Esophagus mucosa (tissue), 1 donor: ENCODE results near the gene GNB3. TPM values are rescaled to one million over a fixed set of nuclear protein-coding genes. Genes with fewer than 3 reads are reported as not detected.
"Not testable (repeated sequence)": the region's sequence is repeated elsewhere in the genome, so short reads cannot be mapped to it uniquely, and the experiment has no call there.

Experiments used
- ATAC-seq: fragments of 200-7000 bp; cut with Tn5 transposase; one replicate; pipeline ENCODE4 v1.9.1; 2020
- total RNA-seq: library from RNA; stranded (reverse); gene quantifications from one replicate; pipeline ENCODE4 v1.2.4, GENCODE V29; 2023
- donor health status: DM: yes; HTN: yes; CAD: no.

GNB3 gene
- total RNA-seq, 1 donor from 2014 or later, result not detected

GRCh38 chr12:6863586-6864321 lies 23.0 kb downstream of the GNB3 start:
- no peak for ATAC-seq

- ATAC-seq, result not testable (repeated sequence)
Measured at GRCh38 chr12:6865307-6865706, 24.6 kb downstream of the GNB3 start.

GRCh38 chr12:6866163-6866919 lies 25.6 kb downstream of the GNB3 start:
- no peak for ATAC-seq

GRCh38 chr12:6866920-6867412 lies 26.2 kb downstream of the GNB3 start:
- ATAC-seq, result peak; percentile 3

- ATAC-seq, result peak; percentile 80
Measured at GRCh38 chr12:6867413-6868210, 26.9 kb downstream of the GNB3 start, which contains the start of gene TPI1. Gene TPI1, plus strand, starts transcription at chr12:6867531. Its CDS starts 36 bp downstream, at chr12:6867567.

GRCh38 chr12:6868211-6869048 lies 27.7 kb downstream of the GNB3 start:
- ATAC-seq, result peak; percentile 1

- ATAC-seq, result no peak
Measured at GRCh38 chr12:6869049-6870021, 28.6 kb downstream of the GNB3 start.

- ATAC-seq, result not testable (repeated sequence)
Measured at GRCh38 chr12:6870304-6870703, 29.6 kb downstream of the GNB3 start.

- peak; percentile 53 for ATAC-seq
Measured at GRCh38 chr12:6871052-6871957, 30.6 kb downstream of the GNB3 start.

- ATAC-seq, result peak; percentile 60
Measured at GRCh38 chr12:6872073-6873048, 31.6 kb downstream of the GNB3 start.

- peak; percentile 90 for ATAC-seq
Measured at GRCh38 chr12:6873094-6874014, 32.6 kb downstream of the GNB3 start, which contains the start of gene SPSB2. Gene SPSB2, minus strand, starts transcription at chr12:6873303. Its CDS starts 402 bp downstream, at chr12:6872901.

GRCh38 chr12:6874015-6874368 lies 33.3 kb downstream of the GNB3 start:
- not testable (repeated sequence) for ATAC-seq

GRCh38 chr12:6879824-6880223 lies 39.1 kb downstream of the GNB3 start:
- not testable (repeated sequence) for ATAC-seq

GRCh38 chr12:6883252-6883651 lies 42.5 kb downstream of the GNB3 start:
- ATAC-seq, result no peak

- ATAC-seq, result no peak
Measured at GRCh38 chr12:6883683-6884082, 43.0 kb downstream of the GNB3 start.

GRCh38 chr12:6884539-6884938 lies 43.8 kb downstream of the GNB3 start:
- no peak for ATAC-seq
